GM18907 (cell line): ENCODE measurements around the gene RFWD3.
"Not testable (repeated sequence)": the region's sequence is repeated elsewhere in the genome, so short reads cannot be mapped to it uniquely, and the experiment has no call there.

Experiments used
- ATAC-seq: cut with Tn5 transposase; IDR thresholded peaks from one replicate; pipeline ENCODE4 v1.9.1; 2021; ENCODE audit warnings: mild to moderate bottlenecking, moderate library complexity; ENCODE audit not compliant: unreplicated experiment

RFWD3 gene

DNA sequence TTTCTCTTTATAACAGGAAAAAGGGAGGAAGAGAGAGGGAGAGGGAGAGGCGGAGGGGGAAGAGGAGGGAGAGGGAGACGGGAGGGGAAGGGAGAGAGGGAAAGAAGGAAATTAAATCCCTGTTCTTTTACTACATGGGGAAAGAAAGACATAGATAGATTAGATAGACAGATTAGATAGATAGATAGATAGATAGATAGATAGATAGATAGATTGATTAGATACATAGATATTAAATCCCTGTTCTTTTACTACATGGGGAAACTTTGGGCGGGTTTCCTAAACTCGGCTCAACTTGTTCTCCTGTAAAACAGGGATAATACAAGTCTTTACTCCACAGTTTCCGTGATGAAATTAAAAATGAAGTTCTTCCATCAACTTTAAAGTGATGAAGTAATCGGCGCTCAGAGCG, 661 bp downstream of the RFWD3 start:
- ATAC-seq = no peak

DNA sequence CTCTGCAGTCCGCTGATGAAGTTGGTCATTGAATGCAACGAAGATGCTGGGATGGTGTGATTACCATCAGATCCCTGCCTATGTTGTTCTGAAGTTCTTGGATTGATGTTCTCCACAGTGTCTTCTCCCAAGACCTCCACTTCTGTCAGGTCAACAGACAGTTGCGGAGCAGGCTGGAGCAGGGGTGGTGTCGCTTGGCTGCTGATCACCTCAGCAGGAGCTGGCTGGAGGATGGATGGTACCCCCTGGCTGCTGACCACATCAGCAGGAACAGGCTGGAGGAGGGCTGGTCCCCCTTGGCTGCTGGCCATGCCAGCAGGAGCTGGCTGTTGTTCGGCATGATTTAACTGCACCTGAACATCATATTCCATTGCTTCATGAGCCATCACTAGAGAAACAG, 5.6 kb downstream of the RFWD3 start:
- no peak for ATAC-seq

DNA sequence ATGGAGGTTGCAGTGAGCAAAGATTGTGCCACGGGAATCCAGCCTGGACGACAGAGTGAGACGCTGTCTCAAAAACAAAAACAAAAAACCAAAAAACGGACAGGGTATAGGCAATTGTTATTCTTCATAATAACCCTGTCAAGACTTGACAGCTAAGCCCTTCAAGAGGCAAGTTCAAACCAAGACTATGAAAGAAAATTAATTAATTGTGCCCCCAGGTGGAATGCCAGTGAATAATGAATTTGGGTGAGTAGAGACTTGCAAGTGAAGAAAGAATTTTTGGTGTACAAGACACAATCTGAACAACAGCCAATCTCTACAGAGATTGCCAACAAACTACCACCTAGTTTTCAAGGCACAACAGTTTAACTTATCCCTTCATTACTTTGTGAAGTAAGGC, 6.3 kb downstream of the RFWD3 start:
- ATAC-seq = no peak

DNA sequence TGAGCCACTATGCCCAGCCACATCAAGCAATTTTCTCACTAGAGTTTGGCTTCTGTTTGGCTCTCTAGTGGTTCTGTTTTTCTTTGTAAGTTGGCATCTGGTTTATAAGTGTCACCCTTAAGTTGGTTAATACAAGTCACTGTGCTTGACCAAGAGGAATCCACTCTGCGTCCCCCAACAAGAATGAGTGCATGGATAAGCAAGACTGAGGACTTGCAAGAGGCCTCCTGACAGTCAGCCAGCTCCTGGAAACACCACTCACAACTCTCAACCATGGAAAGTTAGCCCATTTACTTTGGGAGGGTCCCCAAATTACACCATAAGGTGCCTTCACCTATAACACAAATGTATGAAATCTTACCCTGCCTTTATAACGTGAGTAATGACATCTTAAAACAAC, 7.6 kb downstream of the RFWD3 start:
- ATAC-seq = no peak

DNA sequence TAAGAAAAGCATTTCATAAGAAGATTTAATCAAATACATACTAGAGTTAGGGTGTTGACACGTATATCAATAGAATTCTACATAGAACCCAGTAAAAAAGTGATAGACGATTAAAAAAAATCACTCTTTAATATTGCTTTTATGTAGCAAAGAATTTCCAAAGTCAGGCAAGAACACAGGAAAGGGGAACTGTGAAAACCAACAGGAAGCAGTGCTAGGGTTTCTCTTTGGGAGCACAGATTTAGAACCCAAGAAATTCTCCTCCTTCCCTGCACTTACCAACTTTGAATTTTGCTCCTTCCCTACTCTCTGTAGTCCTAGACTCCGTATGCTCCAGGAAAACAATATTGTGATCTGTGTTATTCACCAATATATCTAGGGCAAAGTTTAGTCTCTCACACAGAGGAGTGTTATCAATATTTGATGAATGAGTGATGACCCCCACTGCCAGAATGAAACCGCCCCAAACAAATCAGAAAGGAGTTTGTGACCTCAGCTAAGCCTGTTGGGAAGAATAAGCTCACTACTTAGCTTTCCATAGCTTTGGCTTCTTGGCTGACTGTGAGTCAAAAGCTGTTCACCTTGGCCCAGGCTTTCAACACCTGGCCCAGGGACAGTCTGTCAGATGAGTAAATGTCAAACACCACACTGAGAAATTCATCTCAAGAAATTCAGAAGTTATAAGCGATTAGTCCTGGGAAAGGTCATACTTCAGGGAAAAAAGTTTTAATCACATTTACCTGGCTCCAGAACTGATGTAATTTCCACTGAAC, 8.6 kb downstream of the RFWD3 start:
- no peak for ATAC-seq

DNA sequence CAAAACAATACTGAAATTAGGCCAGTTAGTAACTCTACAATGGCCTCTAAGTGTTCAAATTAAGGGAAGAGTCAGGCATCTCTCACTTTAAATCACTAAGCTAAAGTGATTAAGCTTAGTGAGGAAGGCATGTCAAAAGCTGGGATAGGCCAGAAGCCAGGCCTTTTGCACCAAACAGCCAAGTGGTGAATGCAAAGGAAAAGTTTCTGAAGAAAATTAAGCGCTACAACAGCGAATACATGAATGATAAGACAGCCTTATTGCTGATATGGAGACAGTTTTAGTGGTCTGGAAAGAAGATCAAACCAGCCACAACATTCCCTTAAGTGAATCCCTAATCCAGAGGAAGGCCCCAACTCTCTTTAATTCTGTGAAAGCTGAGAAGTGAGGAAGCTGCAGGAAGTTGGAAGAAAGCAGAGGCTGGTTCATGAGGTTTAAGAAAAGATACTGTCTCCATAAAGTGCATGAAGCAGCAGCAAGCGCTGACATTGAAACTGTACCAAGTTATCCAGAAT, 12.1 kb downstream of the RFWD3 start:
- ATAC-seq = no peak

DNA sequence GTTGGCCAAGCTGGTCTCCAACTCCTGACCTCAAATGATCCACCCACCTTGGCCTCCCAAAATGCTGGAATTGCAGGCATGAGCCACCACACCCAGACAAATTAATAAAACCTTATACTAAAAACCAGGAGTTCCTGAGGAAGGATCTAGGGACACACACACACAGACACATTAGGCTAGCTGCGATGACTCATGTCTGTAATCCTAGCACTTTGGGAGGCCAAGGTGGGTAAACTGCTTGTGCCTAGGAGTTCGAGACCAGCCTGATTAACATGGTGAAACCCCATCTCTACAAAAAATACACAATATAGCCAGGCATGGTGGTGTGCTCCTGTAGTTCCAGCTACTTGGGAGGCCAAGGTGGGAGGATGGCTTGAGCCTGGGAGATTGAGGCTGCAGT, 13.8 kb downstream of the RFWD3 start:
- ATAC-seq = not testable (repeated sequence)

DNA sequence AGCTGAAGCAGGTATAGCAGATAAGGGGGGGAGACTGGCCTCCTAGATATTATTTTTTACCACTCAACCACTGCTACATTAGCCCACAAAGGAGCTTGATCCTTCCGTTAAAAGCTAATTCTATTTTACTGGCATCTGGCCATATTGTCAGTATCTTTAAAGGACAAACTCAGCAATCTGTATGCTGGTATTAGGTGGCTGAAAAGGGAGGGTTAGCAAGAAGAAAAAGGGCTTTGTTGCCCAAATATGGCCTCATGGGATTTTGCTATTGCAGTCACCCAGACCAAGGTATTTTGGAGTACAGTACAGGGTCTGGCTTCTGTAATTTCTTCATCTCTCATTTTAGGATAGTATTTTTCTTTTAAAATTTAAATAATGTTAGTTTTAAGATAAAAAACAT, 14.4 kb downstream of the RFWD3 start:
- ATAC-seq = no peak

DNA sequence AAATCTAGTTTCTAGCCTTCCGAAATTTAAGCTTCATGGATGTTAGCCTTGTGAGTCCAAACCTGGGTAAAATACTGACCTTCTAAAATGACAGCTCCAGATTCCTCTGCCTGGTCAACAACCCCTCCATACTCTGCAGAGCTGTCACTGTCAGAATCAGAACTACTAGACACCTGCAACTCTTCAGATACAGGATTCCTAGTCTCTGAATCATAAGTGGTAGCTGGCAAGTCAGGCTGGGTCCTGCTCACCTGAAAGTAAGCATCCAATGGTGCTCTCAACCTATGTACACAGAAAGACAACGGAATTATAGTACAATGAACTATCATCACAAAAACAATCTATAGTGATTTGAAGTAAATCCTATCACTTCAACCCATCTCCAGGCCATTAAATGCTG, 14.8 kb downstream of the RFWD3 start:
- ATAC-seq = no peak

DNA sequence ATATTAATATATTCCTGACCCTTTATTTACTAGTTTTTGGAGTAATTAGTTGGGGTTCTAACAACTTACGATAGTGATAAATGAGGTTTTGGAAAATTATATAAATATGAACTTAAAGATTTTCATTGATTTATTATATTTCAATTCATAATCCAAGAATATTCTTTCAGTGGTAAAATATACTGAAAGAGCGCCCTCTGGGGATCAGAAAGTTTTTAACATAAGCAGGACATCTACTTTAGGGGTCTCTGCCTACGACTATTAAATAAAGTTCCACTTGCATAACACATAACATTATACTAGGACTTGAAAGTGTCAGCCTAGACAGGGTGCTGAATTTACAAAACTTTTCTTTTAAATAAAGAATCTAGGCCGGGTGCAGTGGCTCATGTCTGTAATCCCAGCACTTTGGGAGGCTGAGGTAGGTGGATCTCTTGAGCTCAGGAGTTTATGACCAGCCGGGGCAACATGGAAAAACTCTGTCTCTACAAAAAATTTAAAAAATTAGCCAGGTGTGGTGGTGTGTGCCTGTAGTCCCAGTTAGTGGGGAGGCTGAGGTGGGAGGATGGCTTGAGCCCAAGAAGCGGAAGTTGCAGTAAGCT, 15.6 kb downstream of the RFWD3 start:
- no peak for ATAC-seq

DNA sequence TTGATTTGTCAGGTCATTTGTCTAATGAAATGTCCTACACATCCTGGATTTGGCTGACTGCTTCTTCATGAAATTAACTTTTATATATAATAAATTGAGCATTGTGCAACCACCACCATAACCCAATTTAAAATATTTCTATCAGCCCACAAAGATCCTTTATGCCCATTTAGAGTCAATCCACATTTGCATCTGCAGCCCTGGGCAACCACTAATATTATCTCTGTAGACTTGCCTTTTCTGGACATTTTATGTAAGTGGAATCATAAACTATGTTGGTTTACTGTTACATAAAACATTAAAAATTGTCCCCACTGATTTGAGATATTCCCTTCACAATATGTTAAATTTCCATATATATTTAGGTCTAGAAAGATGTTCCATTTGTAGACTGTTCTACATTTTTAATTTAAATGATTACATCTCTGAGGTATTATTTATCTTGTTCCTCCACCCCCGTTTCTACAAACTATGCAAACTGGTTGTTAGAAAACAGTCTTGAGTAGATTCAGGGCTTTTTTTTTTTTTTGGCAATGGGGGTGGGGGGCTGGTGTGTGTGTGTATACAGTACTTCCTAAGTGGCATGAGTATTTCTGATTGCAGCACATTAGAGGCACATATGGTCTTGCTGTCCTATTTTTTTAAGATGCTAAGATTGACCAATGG, 16.7 kb downstream of the RFWD3 start:
- no peak for ATAC-seq

DNA sequence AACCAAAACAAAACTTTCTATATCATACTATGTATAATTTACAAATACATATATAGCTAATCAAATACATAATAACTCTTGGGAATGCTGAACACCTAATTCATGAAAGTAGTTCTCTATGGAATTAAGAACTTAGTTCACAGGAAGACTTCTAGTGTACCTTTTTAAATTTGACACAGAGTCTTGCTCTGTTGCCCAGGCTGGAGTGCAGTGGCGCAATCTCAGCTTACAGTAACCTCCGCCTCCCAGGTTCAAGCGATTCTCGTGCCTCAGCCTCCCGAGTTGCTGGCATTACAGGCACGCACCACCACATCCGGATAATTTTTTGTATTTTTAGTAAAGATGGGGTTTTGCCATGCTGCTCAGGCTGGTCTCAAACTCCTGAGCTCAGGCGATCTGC, 24.7 kb downstream of the RFWD3 start:
- no peak for ATAC-seq

DNA sequence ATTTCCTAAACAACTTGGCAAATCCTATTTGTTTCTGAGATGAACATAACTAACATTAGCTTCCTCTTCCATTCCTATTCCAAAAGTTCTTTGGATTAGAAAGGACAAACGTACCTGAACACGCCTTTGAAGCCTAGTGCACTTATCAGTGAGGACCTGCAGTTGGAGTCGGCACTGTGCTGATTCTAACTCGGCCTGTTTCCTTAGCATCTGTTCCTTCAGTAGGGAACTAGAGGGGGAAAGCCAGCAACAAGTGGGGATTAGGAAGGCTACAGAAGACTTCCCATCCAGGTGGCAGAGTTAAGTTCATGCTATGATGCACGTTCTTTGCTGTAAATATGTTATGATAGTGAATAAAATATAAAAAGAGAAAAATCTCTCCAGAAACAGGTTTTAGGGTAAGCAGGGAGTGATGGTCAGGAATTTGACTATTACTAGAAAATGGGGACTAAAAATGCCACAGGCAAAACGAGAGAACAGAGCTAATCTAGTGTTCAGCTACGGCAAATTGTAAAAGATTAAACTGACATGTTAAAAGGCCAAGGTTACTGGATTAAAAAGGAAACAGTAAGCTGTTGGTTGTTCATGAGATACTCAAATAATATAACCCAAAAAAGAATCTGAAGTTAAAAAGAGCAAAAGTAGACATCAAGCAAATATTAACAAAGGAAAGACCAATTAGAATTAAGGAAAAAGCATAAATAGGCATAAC, 28.8 kb downstream of the RFWD3 start:
- ATAC-seq = no peak

DNA sequence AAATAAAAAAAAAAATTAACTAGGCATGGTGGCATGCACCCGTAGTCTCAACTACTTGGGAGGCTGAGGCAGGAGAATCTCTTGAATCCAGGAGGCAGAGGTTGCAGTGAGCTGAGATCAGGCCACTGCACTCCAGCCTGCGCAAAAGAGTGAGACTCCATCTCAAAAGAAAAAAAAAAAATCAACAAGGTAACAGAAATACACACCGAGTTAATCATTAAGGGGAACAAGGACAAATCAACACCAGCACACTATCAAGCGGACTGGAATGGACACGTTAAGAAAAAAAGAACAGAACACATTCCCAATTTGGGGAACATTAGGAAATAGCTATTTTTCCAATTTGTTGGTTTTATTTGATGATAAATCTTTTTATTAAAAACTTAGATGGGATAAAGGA, 31.4 kb downstream of the RFWD3 start:
- no peak for ATAC-seq

DNA sequence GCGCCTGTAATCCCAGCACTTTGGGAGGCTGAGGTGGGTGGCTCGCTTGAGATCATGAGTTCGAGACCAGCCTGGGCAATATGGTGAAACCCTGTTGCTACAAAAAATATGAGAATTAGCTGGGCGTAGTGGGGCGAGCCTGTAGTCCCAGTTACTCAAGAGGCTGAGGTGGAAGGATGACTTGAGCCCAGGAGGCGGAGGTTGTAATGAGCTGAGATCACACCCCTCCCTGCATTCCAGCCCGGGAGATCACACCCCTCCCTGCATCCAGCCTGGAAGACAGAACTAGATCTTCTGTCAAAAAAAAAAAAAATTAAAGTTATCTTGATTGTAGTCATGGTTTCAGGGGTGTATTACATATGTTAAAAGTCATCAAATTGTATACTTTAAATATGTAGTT, 33.0 kb downstream of the RFWD3 start:
- ATAC-seq = no peak

DNA sequence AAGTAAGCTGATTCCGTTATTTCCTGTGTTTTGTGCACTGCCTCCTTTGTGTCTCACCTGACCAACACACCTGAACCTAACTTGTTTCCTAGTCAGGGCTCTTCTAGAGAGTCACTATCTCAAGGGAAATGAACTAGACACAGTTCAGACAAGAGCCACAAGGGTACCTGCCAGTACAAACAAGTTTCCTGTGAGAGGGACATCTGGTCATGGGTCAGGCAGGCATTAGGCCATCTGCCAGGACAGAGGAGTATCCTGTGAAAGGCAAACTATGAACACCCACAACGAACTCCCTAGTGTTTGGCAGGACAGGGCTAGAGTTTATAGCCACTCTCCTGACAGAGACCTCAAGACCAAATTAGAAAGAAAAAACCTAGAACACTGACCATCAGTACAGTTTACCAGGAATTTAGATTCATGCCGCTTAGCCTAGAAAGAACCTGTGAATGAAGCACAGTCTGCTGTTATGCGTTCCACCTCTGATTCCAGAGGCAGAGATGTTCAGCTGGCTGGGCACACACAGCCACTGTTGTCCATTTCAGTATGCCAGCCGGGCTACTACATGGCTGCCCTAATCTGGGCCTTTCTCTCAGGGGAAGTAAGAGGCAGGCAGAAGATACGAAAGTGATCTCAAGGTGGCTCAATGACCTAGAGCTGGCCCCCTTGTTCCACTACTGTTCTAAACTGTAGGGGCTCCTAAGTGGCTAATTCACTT, 39.0 kb downstream of the RFWD3 start:
- ATAC-seq = no peak

DNA sequence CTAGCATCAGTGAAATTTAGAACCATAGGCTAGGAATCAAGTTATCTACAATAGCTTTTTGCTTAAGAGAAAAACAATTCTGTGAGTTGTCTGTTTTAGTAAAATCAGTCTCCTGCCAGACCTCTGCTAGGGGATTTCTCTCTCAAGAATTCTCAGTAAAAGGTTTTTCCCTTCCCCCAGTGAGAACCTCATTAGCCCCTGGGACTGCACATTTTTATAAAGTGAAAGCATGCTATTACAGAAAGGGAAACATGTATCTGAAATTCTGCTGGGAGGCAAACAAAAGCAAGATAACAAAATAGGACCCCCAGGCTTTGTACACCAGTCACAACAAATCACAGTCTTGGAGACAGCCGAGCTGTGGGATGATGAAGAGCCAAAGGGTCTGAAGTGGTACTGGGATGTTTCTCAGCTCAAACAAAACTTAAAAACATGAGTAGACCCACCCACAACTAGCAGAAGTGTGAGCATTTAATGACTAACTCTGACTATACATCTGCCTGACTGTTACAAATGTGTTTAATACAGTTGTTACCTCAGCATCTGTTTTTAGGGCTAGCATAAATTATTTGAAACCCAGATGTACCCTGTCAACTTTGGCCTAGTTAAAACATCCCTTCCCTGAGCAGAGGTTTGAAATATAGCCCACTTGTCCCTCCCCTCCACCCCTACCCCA, 39.8 kb downstream of the RFWD3 start:
- no peak for ATAC-seq

DNA sequence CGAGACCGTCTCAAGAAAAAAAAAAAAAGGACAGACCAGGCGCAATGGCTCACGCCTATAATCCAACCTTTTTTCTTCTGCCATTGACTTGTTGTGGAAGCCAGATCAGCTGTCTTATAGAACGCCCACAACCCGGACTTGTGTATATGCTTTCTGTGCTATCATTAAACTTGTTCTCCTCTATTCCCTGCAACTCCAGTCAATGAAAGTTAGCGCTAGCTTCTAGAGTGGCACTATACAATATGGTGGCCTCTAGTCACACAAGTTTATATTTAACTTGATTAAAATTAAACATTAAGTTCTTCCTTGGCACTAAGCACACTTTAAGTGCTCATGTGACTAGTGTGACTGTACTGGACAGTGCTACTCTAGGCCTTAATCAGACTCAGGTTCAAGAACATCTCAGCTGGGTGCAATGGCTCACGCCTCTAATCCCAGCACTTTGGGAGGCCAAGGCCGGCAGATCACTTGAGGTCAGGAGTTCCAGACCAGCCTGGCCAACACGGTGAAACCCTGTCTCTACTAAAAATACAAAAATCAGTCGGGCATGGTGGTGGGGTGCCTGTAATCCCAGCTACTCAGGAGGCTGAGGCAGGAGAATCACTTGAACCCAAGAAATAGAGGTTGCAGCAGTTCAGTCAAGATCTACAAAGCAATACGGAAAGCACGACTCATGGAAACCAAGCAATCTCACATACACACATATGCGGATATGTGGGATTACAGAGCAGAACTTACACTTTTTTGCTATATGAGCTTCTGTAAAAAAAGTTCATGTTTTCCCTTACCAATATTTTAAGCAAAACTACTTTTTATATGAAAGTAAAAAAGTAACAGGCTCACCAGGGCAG, 41.0 kb downstream of the RFWD3 start:
- no peak for ATAC-seq

DNA sequence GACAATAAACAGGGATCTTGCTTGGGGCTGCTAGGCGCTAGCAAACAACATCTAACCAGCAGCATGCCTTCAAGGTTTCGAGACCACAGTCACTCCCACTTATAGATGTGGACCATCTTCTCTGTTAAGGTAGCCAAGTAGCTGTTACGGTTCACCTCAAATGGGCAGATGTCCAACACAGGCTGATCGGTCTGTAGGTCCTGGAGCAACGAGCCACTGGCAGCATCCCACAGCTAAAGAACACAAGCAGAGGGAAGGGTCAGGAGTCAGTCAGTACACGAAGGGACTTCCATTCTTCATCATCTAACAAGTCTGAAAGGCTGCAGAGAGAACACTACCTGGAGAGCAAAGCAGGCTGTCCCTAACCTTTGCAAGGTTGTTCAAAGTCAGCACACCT, 42.8 kb downstream of the RFWD3 start:
- ATAC-seq = no peak
